HFF-Myc (cell line): ENCODE results near the gene MEST.

ENCODE experiments used
- DNase-seq: peaks from one replicate; pipeline ENCODE4 v3.0.0-alpha.2; 2011; ENCODE audit warnings: low read depth; ENCODE audit errors: extremely low read depth
- H3K4me3 ChIP-seq: replicated peaks from 2 replicates; pipeline ENCODE4 v1.5.1; 2011; ENCODE audit warnings: low read depth, mild to moderate bottlenecking, control low read depth, low read length
- TF ChIP-seq, protein P1 (sequence below): IDR thresholded peaks from 2 replicates; pipeline ENCODE4 v1.5.1; 2012; ENCODE audit warnings: mild to moderate bottlenecking, low read depth, low read length, control low read depth; ENCODE audit errors: missing control alignments

MEST gene

DNA sequence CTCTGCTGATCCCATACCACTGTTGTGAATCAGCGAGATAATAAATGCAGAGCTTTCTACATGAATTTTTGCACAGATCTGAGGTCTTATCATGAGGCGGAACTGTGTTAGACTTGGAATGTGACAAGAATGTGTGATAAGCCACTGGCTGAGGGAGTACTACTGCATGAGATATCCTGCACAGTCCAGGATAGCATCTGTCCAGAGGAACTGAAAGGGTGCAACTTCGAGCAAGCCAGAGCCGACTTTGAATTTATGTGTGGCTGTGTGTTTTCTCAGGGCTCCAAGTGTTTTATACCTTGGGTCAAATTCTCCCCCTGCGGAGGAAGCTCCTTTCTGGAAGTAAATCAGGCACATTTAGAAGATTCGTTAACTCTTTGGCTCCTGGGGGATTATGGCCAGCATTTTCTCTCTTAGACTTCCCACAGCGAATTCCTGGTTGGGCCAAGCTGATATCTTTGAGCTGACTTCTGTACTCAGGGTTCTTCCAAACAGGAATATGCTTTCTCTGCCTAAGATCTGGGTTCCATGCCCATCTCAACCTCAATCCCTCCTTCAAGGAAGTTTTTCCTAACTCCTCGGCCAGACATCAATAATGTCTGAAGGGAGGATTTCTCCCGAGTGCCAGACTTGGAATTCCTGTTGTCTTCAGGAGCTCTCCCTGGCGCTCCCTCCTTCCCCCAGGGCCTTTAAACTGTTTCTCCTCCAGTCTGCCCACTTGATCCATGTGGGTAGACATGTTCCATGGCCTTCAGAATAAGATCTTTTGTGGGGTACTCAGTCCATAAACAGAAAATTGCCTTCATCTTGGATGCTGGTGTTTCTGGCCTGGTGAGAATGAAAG, 2.5 kb upstream of the MEST start:
- no peak for DNase-seq
- no peak overlapping the region for H3K4me3 ChIP-seq
- TF ChIP-seq, protein P1, sequence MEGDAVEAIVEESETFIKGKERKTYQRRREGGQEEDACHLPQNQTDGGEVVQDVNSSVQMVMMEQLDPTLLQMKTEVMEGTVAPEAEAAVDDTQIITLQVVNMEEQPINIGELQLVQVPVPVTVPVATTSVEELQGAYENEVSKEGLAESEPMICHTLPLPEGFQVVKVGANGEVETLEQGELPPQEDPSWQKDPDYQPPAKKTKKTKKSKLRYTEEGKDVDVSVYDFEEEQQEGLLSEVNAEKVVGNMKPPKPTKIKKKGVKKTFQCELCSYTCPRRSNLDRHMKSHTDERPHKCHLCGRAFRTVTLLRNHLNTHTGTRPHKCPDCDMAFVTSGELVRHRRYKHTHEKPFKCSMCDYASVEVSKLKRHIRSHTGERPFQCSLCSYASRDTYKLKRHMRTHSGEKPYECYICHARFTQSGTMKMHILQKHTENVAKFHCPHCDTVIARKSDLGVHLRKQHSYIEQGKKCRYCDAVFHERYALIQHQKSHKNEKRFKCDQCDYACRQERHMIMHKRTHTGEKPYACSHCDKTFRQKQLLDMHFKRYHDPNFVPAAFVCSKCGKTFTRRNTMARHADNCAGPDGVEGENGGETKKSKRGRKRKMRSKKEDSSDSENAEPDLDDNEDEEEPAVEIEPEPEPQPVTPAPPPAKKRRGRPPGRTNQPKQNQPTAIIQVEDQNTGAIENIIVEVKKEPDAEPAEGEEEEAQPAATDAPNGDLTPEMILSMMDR: no peak

DNA sequence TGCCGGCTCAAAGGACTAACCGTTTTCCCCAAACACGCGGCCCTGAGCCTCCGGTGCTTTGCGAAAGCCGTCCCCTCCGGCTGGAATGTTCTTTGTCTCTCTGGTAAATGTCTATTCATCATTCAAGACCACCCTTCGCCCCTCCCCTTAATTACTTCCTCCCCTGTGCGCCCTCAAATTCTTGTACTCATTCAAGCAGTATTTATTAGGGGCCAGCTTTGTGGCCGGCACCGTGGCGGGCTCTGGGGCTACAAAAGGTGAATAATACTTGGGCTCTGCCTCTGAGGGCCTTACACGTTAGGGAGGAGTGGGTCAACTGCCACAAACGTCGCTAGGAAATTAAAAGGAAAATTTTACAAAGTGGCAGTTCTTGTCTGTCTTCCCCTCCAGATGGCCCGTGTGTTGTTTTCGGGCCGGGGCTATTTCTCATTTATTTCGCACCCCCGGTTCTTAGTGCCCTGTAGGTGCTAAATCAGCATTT, 1.5 kb upstream of the MEST start:
- H3K4me3 ChIP-seq: no peak overlapping the region
- DNase-seq: no peak
- TF ChIP-seq, protein P1: no peak

DNA sequence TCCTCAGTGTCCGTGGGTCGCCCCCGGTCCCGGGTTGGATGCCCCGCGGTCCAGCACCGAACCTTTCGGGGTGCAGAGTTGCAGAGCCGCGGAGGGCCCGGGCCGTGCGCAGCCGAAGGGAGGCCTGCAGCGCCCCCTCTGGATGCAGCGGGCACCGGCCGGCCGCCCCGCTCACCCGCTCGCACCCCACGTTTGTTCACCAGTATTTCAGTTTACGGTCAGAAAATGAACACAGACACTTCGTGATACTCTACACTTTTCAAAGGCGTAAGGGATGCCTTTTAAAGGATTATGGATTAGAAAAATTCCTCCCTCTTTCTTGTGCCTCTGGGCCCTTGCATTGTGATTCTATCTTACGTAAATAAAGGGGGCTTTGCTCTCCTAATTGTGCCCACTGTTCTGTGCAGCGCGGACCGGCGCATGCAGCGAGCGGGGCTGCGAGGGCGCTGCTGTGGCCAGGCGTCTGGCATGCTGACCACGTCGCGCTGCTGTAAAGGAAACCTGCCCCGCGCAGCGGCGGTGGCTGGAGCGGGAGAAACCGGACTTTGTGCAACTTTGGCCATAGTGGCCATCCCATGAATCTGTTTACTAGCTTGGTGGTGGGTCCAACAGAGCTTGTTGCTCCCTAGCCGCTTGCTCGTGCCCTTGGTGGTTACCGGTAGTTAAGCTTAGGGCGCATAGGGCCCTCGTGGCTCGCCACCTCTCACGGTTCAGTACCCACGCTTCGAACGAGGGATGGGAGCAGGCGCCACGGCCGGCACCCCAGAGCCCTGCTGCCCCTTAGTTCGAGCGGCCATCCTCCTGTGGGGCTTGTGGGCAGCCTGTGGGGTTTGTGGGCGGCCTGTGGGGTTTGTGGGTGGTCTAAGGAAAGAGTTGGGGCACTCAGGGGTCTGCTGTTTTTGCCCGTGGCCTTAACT, 739 bp upstream of the MEST start:
- TF ChIP-seq, protein P1: peak; percentile 65
- DNase-seq: no peak
- H3K4me3 ChIP-seq: peak overlapping the region; percentile 40

DNA sequence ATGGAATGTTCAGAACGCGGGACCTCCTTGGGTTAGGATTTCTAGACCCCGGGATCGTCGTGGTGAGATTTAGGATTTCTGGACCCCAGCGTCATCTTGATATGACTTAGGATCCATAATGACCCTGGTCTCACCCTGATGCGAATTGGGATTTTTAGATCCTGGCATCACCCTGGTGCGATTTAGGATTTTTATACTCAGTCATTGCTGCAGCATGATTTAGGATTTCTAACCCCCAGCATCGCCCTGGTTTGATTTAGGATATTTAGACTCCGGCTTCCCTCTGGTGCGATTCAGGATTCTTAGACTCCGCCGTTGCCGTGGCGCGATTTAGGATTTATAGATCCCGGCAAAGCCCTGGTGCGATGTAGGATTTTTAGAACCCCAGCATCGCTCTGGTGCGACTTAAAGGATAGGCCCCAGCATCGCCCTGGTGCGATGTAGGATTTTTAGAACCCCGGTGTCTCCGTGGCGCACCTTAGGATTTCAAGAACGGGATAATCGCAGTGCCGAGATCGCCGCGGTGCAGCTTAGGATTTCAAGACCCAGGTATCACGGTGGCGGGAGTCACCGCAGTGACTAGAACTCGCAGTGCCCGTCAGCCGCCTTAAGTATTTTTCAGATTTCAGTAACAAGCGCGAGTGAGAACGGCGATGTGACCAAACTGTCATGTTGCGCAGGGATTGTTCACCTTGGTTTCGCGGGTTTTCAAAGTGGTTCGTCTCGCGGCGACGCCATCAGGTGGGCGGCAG, 814 bp downstream of the MEST start:
- peak overlapping the region; percentile 40 for H3K4me3 ChIP-seq
- DNase-seq: no peak
- TF ChIP-seq, protein P1: no peak

DNA sequence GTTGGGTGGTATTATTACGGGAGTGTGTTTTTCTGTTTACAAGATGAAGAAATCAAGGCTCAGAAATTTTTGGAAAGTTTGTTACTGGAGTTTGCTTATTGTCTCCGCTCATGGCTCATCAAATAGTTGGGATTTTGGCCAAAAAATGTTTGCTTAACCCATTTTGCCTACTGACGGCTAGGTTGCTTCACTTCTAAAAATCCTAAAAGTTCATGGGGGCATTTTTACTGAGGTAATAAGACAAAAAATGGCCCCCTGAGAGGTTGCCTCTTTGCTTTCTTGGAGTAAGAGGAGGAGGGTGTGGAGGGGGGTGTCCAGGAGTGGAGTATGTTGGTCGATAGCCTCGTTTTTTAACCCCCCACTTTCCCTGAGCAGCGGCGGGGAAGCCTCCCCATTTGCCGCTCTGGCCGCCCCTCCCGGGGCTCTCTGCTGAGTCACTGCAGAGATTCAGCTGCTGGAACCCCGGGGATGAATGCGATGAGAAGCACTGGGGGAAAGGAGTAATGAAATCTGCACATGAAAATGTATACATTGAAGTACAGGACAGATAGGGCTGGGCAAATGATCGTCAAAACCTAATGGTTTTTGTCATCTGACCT, 1.5 kb downstream of the MEST start:
- no peak for DNase-seq
- H3K4me3 ChIP-seq: peak overlapping the region; percentile 40

More for the DNA sequence above, 1.5 kb downstream of the MEST start:
- TF ChIP-seq, protein P1: no peak
